ENCODE data around the gene ZBTB32.

ZBTB32 gene

DNA sequence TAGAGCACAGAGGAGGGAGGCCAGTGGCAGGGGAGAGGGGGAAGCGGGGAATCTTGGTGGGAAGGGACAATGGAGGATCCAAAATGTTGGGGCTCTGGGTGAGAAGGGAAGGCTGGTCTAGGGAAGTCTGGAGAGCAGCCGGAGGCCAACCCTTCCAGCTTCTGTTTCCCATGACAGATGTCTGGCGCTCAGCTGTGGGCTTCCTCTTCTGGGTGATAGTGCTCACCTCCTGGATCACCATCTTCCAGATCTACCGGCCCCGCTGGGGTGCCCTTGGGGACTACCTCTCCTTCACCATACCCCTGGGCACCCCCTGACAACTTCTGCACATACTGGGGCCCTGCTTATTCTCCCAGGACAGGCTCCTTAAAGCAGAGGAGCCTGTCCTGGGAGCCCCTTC, 42.2 kb downstream of the ZBTB32 start:
- intact Hi-C loops (cut with DNase I) = no loop called here
- DNase-seq = no peak

DNA sequence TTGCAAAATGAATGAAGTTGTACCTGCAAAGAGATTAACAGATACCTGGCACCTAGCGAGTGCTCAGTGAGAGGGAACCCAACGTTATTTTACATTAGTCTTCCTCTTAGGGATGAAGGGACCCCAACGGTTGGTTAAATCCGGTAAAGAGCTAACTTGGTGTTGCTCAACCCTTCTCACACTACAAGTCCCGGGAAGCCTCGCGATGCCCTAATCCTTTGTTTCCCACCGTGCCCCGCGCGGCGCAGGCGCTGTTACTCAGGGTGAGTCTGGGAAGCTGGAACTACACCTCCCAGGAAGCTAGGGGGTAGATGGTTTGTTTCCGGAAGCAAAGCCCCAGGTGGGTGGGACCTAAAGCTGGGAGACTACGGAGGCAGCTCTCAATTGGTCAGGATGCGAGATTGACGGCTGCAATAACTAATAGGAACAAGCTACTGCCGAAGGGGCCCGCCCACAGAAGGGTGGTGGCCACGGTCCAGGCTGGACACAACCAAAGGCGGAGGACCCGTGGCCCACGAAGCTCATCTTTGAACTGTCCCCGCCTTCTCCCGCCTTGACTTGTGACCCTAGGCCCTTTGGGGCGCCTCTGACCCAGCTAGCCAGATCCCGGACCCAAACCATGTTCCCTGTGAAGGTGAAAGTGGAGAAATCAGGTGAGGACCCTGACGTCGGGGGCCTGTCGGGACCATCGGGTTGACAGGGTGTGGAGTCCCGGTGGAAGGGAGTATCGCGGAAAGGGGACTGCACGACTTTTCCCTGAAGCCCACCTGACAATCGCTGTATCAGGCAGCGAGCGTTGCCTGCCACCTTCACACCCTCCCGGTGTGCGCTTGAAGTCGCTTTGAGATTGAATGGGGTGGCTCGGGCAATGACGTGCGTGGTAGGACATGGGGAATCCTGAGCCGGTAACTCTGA, 44.0 kb downstream of the ZBTB32 start, which contains the start of gene LIN37:
TSS of gene LIN37 (plus strand) at position 471 of the 915 bp plus-strand sequence. CDS start at position 620, 149 bp downstream.
- DNase-seq = peak; percentile 99 to 100 (median 100)
- intact Hi-C loops (cut with DNase I) = loop anchor here (1.0 kb wide), 1 partner anchor 10 kb away; the partner anchor contains the start of gene PROSER3

DNA sequence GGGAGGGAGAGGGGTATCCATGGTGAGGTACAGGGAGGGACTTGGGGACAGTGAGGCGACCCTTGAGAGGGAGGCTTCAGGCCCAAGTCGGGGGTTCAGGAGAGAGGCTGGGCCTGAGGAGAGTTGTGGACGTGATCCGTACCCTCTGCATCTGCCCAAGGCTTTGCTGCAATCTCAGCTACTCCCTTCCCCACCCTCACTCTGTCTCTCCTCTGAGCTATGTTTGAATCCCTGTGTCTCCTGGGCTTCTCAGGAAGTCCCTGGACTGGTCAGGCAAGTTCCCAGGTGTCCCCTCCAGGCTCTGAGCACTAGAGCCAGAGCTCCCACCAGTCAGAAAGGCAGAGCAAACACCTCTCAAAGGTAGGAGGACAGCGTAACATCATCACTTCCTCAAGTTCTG, 45.8 kb downstream of the ZBTB32 start:
- intact Hi-C loops (cut with DNase I) = no loop called here
- DNase-seq = peak in 1 of 10 donors; percentile 51

DNA sequence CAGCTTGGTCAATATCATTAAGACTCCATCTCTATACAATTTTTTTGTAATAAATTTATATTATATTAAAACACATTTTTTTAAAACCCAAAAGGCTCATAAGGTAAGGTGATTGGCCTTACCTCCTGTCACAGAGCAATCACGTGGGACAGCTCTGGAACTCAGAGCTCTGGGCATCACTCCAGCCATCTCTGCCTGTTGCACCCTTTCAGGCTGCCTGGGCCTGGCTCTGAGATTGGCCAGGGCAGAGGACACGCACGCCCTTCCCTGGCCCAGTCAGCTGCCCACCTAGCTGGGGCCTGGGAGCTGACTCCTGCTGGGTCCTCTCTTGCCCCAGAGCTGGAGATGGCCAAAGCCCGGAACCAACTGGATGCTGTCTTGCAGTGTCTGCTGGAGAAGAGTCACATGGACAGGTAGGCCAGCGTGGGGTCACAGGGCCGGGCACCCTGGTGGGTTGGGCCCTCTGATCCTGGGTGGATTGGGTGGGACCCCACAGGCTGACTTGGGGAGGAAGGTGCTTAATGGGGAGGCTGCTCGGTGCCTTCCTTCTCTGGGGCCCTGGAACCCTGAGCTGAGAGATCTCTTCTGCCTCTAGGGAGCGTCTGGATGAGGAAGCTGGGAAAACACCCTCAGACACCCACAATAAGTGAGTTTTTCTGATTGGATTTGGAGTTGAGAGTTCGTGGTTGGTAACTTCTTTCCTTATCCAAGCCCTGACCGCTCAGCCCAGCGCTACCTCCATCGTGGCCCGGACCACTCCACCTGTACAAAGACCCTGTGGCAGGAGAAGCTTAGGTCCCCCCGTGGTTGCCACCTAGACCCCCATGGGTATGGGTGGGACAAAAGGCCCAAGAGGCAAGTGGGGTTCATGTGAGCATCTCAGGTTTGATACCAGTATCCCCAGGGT, 47.7 kb downstream of the ZBTB32 start:
- intact Hi-C loops (cut with DNase I) = no loop called here
- DNase-seq = no peak

DNA sequence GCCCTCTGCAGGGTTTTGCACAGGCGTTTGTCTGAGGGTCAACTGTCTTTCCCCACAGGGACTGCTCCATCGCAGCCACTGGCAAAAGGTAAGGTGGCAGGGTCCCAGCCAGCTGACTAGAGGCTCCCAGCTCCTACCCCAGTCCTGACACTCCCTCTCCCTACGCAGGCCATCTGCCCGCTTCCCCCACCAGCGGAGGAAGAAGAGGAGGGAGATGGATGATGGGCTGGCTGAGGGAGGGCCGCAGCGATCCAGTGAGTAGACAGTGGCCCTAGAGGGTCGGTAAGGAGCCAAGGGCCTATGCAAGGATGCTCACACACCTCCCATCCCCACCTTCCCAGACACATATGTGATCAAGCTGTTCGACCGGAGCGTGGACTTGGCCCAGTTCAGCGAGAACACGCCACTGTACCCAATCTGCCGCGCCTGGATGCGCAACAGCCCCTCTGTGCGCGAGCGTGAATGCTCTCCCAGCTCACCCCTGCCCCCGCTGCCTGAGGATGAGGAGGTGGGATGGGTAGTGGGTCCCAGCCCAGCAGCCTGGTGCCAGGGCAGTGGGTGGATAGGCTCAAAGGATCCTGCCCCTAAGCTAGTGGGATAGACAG, 48.5 kb downstream of the ZBTB32 start:
- intact Hi-C loops (cut with DNase I) = no loop called here
- DNase-seq = peak in 1 of 10 donors; percentile 52

DNA sequence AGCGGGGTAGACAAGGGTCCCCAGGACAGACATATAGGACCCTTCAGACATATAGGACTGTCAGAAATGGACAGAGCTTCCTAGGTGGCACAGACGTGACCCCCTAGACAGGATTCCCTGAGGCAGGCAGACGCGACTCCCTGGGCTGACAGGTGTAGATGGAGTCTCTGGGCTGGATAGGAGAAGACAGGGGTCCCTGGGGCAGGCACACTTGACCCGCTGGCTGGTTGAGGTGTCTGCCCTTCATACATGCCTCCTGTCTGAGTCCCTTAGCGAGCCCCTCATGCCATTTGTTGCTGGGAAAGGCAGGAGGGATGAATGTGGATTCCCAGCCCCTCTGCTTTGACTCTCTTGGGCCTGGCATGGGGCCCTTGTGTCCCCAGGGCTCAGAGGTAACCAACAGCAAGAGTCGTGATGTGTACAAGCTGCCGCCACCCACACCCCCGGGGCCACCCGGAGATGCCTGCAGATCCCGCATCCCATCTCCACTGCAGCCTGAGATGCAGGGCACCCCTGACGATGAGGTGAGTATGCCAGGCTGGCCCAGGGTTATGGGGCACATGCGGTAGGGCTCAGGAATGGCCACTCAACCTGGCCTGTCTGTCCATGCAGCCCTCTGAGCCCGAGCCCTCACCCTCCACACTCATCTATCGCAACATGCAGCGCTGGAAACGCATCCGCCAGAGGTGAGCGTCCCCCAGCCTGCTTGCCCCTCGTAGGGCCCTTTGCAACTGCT, 49.4 kb downstream of the ZBTB32 start:
- intact Hi-C loops (cut with DNase I) = no loop called here
- DNase-seq = no peak

DNA sequence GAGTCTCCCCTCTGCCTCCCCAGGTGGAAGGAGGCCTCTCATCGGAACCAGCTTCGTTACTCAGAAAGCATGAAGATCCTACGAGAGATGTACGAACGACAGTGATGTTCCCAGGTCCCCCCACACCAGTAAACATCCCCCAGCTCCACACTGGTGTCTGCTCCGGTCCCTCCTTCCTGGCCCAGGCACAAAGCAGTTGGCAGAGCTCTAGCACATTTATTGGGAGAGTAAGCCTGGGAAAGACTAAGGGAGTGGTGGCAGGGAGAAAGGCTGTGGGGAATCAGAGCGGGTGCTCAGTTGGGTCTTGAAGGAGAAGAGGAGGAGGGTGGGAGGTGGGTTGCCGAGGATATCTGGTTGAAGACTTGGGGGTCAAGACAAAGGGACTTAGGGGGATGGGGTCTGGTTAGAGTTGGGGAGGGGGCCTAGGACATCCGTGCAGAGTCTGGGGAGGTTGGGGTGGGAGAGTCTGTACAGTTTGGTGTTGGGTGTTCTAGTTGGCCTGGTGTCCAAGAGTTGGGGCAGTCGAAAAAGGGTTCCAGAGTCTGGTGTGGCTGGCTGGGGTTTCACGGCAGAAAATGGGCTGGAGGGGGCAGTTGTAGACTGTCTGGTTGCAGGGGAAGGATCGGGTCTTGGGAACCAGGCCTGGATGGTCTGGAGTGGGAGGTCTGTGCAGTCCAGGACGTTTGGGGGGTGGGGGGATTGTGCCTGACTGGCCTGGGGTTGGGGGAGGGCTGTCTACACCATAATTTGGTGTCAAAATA, 50.2 kb downstream of the ZBTB32 start:
- no peak for DNase-seq
- intact Hi-C loops (cut with DNase I) = no loop called here

DNA sequence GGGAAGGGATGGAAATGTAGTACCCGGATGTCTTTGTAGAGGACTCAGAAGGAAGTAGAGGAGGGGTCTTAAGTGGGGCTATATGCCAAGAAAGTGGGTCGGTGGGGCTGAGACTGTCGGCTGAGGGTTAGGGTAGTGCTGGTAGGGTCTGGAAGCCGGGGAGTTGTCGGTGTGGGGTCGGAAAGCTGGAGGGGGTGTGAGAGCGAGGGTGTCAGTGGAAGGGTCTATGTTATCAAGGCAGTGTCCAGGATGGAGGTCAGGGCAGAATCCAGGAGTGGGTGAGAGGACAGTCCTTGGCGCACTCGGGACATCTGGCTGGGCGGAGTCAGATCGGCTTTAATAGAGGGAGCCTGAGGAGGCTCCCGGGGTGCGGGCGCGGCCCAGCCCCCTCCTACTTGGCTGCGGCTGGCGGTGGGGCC, 50.8 kb downstream of the ZBTB32 start:
- peak in 1 of 10 donors; percentile 75 for DNase-seq
- intact Hi-C loops (cut with DNase I) = no loop called here

DNA sequence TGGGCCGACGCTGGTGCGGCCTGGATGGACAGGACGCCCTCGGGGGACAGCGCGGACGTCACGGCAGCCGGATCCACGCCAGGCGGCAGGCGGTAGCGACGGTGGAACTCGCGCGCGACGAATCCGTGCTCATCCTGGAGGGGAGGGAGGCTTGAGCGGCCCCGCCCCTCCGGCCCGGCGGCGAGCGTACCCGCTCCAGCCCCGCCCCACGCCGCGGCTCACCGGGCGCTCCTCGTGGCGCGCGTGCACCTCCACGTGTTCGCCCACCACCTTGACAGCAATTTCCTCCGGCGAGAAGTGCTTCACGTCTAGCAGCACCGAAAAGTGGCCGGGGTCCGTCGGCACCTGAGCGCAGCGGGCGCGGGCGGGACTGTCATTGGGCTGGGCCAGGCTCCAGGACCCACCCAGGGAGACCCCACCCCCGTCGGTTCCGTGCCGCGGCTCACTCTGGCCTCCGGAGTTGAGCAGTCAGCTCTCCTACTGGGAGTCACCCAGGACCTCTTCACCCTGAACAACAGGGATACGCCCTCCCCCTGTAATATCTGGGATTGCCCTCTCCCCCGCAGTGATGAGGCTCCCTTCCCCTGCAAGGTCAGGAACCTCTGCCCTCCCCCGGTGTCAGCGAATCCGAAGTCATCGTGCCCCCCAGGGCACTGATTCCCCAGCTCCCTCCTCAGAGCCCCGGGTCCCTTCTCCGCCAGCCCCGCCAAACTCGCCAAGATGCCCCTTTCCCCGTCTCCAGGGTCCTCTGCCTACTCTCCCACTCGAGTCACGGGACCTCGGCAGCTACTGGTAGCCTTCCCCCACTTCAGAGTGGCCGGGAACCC, 51.4 kb downstream of the ZBTB32 start:
- peak in 1 of 10 donors; percentile 86 for DNase-seq
- intact Hi-C loops (cut with DNase I) = no loop called here

DNA sequence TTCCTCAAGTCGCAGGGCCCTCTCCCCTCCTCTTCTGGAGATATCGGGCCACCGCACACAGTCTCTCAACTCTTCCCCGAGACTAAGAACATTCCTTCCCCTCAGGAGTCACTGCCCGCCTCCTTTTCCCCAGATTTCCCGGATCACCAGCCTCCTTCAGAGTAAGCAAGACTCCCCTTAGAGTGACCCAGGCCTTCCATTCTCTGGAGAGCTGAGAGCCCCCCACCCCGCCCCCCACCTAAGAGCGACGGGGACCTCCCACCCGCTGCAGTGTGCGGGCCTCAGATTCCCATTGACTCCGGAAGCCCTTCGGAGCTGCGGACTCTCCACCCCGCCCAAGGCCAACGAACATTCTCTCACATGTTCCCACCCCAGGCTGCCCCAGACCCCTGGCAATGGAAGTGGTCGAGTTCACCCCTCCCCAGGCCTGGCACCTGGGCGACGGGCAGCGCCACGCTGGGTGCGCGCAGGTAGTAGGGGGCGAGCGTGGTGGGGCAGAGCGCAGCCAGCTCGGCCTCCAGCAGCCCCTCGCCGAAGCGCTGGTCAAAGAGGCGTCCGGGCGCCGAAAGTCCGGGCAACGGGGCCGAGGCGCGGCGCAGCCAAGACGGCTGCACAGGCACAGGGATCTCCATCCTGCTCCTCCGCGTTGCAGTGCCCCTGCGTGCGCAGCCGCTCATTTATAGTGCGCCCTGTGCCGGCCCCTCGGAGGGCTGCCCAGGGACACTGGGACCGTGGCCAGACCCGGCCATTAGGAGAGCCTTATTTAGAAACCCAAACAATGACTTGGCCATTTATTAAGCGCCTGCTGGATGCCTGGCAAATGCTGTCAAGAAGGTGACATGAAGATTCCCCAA, 52.2 kb downstream of the ZBTB32 start, which contains the start of gene HSPB6:
TSS of gene HSPB6 (minus strand) at position 653 of the 854 bp plus-strand sequence. CDS start at position 632, 21 bp downstream.
- peak in 2 of 10 donors; percentile 85 to 88 for DNase-seq
- intact Hi-C loops (cut with DNase I) = no loop called here

DNA sequence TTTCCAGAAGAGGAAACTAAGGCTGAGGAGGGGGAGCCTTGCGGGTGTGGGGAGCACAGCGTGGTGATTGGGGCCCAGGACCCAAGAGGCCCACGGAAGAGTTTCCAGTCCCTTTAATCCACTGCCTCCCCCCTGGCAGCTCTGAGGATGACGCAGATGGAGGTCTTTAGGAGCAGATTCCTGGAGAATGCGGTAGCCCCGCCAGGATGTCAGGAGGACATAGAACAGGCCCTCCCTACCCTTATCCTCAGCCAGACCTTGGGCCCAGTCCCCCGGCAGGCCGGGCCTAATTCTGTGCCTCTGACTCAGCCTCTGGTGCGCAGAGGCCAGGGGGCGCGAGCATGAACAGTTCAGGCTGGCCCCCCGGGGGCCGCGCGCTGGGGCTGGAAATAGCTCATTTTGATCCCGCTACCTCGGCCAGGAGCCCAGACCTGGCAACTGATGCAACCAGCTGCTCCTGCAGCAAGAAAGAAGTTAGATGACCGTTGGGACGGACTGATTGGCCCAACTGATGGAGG, 52.9 kb downstream of the ZBTB32 start:
- peak in 8 of 10 donors; percentile 36 to 92 (median 47) for DNase-seq
- intact Hi-C loops (cut with DNase I) = no loop called here

DNA sequence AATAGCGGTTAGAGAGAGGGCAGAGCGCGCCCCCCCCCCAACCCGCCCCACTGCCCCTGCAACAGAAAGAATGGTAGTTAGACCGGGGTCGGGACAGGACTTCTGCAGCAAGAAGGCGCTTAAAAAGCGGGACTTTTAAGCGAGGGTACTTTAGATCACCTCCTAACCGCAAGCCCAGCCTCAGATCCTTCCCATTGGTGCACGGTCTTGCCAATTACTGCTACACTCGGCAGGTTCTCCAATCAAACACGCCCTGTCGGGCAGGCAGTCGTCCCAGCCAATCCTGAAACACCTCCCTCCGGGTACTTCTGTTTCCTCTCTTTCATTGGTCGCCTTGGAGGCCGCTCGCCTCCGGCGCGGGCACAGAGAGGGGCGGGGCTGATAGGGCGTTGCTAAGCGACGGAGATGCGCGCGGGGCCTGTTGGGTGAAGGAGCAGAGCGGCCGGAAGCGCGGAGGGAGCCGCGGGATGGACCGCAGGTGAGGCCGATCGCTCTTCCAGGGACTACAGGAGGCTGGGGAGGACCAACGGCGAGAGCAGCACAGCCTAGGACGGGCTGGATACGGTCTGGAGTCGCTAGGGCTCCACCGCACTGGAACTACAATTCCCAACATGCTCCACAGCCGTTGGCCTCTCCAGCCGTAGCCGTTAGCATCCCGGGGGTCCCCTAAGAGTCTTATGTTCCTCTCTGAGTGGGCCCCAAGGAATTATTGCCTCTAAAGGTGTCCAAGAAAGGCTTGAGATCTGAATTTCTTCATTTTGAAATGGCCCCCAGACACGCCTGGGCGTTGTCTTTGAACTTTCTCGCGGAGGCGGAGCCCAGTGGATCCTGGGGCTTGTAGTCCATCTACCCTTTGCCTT, 53.6 kb downstream of the ZBTB32 start, which contains the start of gene PROSER3:
TSS of gene PROSER3 (plus strand) at position 428 of the 860 bp plus-strand sequence. CDS start at position 468, 40 bp downstream.
- DNase-seq = peak; percentile 97 to 100 (median 98)
- intact Hi-C loops (cut with DNase I) = loop anchor here (1.0 kb wide), 2 partner anchors 10 to 17 kb away; partner anchors contain the start of genes ARHGAP33 and LIN37

DNA sequence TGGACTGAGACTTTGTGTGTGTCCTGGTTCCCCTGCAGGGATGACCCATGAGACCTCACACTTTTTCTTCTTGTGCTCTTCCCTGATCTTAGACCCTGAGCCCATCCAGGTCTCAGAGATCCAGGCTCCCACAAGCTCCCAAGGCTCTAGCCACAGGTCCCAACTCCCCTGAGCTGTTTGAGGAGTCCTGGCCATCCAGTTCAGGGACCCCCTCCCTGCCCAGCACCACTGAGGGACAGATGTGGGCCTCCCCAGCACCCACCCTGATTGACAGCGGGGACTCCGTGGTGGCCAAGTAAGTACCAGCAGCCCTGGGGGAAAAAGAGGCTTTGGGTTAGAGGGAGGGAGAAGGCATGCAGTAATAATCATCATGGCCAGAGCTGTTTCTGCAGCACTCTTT, 55.3 kb downstream of the ZBTB32 start:
- intact Hi-C loops (cut with DNase I) = no loop called here
- no peak for DNase-seq

DNA sequence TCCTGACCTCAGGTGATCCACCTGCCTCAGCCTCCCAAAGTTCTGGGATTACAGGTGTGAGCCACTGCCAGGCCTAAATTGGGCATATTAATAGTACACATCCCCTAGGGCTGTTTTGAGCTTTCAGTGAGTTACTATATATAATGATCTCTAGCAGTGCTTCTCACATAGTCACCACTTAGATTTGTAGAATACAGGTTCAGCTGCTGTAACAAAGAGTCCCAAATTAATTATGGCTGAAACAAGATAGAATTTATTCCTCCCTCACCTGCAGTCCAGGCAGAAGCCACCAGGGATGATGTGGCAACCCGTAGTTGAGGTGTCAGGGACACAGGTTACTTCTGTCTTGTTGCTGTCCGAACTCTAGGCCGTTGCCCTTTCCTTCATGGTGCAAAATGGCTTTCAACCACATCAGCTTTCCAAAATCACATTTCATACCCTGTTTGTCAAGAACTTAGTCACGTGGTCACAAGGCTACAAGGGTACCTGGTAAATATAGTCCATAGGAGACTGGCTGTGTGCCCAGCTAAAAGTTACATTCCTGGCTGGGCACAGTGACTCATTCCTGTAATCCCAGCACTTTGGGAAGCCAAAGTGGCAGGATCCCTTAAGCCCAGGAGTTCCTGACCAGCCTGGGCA, 56.5 kb downstream of the ZBTB32 start:
- intact Hi-C loops (cut with DNase I) = no loop called here
- DNase-seq = no peak
